Measurements from ENCODE around the gene RAMP3. TPM values are rescaled to one million over a fixed set of nuclear protein-coding genes. Genes with fewer than 3 reads are reported as not detected.

The RAMP3 gene
- total RNA-seq, 1 donor, result under 0.01 TPM

DNA sequence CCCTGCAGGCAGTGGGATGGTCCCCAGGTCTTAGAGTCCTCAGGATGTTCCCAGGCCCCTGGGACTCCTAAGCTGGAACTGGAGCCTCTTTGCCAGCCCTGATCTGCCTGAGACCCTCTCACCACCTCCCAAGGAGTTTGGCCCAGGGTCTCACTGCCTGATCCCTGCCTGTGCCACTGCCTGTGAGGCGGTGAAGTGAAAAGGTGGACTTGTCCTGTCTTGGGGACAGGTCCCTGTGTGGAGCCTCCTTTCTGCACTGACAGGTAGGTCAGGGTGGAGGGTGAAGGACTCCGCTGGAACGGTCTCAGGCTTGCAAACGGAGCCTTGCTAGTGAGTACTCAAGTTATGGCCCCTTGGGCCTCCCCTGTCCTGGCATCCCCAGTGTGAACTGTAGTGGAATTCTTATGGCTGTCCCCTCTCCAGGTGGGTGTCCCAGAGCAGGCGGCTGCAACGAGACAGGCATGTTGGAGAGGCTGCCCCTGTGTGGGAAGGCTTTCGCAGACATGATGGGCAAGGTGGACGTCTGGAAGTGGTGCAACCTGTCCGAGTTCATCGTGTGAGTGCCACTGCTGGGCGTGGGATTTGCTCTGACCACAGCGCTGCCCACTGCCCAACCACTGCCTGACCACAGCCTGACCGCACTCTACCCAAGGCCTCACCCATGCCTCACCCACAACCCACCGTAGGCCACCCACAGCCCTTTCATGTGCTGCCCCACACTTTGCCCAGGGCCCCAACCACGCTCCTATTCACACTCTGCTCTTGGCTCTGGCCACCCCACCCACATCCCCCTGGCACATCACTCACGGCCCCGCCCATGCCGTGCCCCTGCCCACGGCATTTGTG lies 19.5 kb downstream of the RAMP3 start:
- DNase-seq (ENCODE audit: low read depth in 2 of 3, low spot score in 2 of 3), result no peak

DNA sequence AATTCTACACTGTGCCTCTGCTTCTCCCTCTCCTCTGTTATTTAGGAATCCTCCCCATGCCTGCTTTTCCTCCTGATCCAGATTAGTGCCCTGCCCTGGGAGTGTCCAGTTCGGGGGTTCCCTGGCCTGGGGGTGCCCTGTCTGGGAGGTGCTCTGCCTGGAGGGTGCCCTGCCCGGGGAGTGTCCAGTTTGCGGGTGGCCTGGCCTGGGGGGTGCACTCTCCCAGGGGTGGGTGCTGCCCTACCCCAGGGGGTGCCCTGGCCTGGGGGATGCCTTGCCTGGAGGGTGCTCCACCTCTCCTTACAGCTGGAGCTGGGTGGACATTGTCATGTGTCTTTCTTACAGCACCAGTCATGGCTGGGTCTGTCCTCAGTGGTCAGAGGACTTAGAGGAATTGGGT lies 20.2 kb downstream of the RAMP3 start:
- DNase-seq (ENCODE audit: low read depth in 2 of 3, low spot score in 2 of 3), result no peak

- DNase-seq (ENCODE audit: low read depth in 2 of 3, low spot score in 2 of 3), result peak in 1 of 3 donors; percentile 14
Observed at GRCh38 chr7:45178241-45179225, 20.9 kb downstream of the RAMP3 start.

DNA sequence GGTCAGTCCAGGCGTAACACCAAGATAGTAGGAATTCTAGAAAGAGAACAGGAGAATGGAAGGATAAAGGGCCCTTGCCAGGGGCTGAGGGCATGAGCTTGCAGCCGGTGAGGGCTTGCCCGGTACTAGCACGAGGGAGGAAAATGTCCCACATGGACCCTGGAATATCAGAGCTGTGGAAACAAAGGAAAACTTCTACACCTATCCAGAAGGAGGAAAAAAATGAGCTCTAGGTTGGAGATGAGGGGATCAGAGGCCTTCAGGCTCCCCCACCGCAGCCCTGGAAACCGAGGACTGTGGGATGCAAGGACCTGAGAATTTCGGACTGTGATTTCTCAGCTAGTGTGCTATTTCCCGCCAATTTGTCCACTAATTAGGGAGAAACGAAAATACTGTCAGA lies 22.1 kb downstream of the RAMP3 start:
- no peak for DNase-seq (ENCODE audit: low read depth in 2 of 3, low spot score in 2 of 3)

- no peak for DNase-seq (ENCODE audit: low read depth in 2 of 3, low spot score in 2 of 3)
Observed at GRCh38 chr7:45180084-45180986, 22.7 kb downstream of the RAMP3 start.

DNA sequence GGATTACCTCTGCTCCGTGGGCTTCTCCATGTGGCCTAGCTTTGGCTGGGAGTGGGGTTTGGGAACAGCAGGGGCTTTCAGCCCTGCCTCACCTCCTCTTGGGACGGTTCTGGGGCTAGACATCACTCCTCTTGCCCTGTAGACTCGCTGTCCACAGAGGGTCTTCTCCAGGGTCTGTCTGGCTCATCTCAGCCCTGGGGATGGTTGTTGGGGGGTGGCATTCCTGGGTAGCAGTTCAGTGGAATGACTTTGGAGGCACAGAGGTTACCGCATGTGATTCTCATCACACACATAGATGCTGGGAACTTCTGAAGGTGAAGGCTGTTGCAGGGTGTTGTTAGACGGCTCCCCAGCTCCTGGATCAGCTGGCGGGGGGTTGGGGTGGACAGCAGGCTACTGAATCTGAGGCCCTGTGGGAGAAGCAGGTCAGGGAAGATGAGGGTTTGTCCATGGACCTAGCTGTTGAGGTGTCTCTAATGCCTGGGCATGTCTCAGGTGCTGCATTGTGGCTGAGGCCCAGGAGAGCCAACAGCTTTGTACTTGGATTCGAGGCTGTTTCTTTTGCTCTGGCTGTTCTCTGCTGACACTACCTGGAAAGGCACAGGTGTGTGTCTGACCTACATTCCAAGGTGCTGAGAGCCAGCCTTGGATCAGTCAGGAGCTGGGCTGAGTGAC lies 23.8 kb downstream of the RAMP3 start:
- DNase-seq (ENCODE audit: low read depth in 2 of 3, low spot score in 2 of 3), result no peak

- DNase-seq (ENCODE audit: low read depth in 2 of 3, low spot score in 2 of 3), result no peak
Observed at GRCh38 chr7:45181991-45182855, 24.6 kb downstream of the RAMP3 start.

GRCh38 chr7:45182856-45183710 lies 25.5 kb downstream of the RAMP3 start:
- DNase-seq (ENCODE audit: low read depth in 2 of 3, low spot score in 2 of 3), result no peak

DNA sequence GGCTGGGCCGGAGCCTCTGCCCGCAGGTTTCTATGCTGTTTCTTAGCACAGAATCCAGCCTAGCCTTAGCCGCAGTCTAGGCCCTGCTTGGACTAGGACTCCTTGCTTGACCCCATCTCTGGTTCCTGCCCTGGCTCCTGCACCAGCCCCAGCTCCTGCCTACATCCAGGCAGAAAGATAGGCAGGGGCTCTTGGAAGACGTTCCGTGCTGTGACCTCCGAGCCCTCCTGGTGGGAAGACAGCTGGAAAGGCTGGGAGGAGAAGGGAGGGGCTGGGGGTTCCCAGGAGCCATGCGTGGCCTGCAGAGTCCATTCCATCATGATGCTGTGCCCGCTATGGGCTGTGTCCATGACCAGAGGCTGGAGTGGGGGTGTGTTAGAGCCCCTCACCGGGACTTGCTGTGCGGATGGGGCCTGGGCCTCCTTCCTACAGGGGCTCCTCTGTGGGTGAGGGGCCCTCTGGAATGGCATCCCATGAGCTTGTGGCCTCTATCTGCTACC lies 26.2 kb downstream of the RAMP3 start:
- no peak for DNase-seq (ENCODE audit: low read depth in 2 of 3, low spot score in 2 of 3)

- no peak for DNase-seq (ENCODE audit: low read depth in 2 of 3, low spot score in 2 of 3)
Observed at GRCh38 chr7:45184326-45185027, 26.9 kb downstream of the RAMP3 start.

DNA sequence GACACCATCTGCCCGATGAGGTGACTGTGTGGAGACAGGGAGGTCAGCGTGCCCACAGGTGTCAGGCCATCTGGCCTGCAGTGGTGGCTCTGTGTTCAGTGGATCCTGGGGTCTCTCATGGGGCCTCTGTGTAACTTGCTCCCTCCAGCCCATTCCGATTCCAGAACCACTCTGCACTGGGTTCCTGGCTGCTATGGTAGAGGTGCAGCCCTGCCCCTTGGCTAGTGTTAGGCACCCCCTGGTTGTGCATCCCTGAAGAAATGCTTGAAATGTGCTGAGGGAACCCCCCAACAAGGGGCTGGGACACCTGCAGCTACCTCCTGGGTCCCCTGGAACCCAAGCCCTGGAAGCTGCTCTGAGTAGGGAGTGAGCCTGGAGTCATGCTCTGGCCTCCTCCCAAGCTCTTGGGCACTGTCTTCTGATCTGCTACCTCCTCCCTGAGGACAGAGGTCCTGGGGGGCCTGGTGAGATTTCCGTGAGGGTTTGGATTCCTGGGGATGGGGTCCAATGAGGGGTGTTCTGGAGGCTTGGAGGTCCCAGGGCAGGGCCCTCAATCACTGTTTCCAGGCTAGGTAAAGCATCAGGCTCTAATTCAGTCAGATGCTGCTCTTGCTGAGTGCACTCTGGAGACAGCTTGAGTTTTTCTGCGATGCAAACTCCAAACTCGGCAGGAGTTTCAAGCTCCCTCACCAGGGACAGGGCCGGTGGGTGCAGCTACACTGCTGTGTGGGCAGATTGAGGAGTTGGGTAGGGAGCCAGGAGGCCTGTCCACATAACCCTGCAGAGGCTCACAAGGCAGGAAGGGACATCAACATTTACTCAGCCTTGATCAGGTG lies 27.7 kb downstream of the RAMP3 start:
- no peak for DNase-seq (ENCODE audit: low read depth in 2 of 3, low spot score in 2 of 3)

DNA sequence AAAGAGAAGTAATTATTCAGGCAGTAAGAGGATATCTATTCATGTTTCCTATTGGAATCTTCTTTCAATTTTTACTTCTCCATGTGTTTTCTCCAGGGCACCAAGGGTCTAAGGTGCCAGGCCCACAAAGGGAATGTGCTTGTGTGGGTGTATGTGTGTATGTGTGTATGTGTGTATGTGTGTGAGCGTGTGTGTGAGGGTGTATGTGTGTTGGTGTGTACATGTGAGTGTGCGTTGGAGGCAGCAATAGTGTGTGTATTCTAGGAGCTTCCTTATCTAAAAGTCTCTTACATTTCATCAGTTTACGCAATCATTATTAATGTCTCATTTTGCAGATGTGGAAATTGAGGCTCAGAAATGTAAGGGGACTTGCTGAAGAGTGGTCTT lies 28.3 kb downstream of the RAMP3 start:
- DNase-seq (ENCODE audit: low read depth in 2 of 3, low spot score in 2 of 3), result no peak

GRCh38 chr7:45186261-45186813 lies 28.7 kb downstream of the RAMP3 start:
- no peak for DNase-seq (ENCODE audit: low read depth in 2 of 3, low spot score in 2 of 3)

GRCh38 chr7:45187089-45187945 lies 29.7 kb downstream of the RAMP3 start:
- DNase-seq (ENCODE audit: low read depth in 2 of 3, low spot score in 2 of 3), result no peak

GRCh38 chr7:45187946-45188411 lies 30.4 kb downstream of the RAMP3 start:
- DNase-seq (ENCODE audit: low read depth in 2 of 3, low spot score in 2 of 3), result no peak
